GM12891 (cell line): Measurements from ENCODE around the gene VWF.

Experiments
- POLR2A ChIP-seq: IDR thresholded peaks from 2 replicates; pipeline ENCODE4 v1.6.1; 2011; ENCODE audit warnings: low read depth, low read length, control low read depth
- POLR2AphosphoS5 ChIP-seq: IDR thresholded peaks from 2 replicates; pipeline ENCODE4 v1.6.1; 2011; ENCODE audit warnings: low read depth, low read length, control low read depth
- TAF1 ChIP-seq: IDR thresholded peaks from 2 replicates; pipeline ENCODE4 v1.6.1; 2011; ENCODE audit warnings: low read depth, low read length, control low read depth

DNA sequence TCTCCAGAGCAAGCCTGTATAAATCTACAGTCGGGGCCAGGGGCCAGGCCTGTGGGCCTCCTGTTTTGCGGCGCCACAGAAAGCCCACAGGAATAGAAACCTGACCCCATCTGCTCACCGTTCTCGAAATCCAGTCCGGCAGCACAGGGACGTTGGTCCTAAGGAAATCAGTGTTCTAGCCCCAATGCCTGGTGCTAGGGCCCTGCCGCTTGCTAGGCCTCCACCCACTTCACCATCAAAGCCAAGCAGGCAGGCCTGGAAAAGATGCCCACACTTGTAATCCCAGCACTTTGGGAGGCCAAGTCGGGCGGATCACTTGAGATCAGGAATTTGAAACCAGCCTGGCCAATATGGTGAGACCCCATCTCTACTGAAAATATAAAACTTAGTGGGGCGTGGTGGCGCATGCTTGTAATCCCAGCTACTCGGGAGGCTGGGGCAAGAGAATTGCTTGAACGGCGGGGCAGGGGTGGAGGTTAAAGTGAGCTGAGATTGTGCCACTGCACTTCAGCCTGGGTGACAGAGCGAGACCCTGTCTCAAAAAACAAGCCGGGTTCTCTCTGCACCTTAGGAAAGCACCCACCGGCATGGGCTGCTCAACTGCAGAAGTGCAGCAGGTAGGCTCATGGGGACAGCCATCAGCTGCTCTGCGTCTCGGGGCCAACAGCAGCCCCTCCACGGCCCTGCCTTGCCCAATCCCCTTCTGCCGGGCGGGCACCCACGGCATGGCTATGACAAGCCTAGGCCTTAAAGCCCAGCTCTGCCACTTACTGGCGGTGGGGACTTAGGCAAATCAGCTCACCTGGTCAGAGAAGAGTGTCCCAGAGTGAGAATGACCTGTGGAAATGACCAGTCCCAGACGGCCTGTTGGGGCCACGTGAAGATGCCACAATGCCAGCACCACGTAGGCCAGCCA is 47.4 kb downstream of the VWF start:
- no peak for TF ChIP-seq POLR2A
- TF ChIP-seq TAF1 = no peak
- TF ChIP-seq POLR2AphosphoS5 = no peak
